GM12801 (cell line): Measurements from ENCODE around the gene ISL1.

Experiments used
- TF ChIP-seq, protein P1 (sequence below): IDR thresholded peaks from one replicate; pipeline ENCODE4 v1.5.1; 2011; ENCODE audit warnings: control low read depth; ENCODE audit not compliant: insufficient read length; ENCODE audit errors: extremely low read depth

ISL1 gene

DNA sequence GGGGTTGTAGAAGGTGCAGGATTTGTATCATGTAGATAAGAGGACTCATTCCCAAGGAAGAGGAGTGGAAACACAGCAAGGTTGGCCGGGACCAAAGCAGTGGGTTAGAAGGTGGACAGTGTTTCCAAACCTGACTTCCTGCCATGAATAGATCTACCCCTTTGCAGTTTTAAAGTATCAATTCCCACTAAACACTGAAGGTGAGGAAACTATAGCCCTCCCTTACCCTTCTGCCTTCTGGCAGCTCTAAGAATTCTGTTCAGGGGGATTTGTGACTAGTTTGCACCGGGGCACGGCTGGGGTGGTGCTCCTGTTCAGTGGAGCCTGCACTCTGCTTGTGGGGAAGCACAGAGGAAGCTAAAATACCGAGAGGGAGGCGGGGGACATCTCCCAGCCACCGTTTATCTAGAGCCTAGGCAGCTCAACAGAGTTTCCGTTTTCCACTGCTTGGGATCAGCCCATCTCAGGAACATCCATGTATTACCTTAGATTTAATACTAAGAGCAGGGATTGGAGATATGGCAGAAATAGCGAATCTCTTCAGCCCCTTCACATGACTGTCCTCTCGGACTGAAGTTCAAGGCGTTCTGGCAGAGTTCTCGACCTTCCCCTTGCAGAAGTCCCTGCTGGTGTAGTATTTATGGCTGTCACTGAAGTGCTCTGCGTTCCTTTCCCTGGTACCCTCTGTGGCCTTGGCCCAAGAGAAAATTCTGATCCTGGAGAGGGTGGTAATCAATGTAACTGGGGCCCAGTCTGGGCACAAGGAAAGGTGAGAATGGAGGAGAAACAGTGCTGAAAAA, 5.4 kb downstream of the ISL1 start:
- TF ChIP-seq, protein P1, sequence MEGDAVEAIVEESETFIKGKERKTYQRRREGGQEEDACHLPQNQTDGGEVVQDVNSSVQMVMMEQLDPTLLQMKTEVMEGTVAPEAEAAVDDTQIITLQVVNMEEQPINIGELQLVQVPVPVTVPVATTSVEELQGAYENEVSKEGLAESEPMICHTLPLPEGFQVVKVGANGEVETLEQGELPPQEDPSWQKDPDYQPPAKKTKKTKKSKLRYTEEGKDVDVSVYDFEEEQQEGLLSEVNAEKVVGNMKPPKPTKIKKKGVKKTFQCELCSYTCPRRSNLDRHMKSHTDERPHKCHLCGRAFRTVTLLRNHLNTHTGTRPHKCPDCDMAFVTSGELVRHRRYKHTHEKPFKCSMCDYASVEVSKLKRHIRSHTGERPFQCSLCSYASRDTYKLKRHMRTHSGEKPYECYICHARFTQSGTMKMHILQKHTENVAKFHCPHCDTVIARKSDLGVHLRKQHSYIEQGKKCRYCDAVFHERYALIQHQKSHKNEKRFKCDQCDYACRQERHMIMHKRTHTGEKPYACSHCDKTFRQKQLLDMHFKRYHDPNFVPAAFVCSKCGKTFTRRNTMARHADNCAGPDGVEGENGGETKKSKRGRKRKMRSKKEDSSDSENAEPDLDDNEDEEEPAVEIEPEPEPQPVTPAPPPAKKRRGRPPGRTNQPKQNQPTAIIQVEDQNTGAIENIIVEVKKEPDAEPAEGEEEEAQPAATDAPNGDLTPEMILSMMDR = no peak

DNA sequence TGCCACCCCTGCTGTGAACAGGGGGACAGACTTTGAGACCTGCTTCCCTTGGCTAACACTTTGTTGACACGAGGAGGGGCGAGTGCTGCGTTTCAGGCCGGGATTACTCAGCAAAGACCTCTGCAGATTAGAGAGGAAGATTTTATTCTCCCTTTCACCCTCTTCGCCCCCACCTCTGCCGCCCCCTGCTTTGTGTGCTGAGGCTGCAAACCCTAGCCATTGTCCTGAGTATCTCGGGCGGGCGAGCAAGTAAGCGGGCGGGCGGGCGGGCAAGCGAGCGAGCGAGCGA, 6.0 kb downstream of the ISL1 start:
- TF ChIP-seq, protein P1 = no peak

DNA sequence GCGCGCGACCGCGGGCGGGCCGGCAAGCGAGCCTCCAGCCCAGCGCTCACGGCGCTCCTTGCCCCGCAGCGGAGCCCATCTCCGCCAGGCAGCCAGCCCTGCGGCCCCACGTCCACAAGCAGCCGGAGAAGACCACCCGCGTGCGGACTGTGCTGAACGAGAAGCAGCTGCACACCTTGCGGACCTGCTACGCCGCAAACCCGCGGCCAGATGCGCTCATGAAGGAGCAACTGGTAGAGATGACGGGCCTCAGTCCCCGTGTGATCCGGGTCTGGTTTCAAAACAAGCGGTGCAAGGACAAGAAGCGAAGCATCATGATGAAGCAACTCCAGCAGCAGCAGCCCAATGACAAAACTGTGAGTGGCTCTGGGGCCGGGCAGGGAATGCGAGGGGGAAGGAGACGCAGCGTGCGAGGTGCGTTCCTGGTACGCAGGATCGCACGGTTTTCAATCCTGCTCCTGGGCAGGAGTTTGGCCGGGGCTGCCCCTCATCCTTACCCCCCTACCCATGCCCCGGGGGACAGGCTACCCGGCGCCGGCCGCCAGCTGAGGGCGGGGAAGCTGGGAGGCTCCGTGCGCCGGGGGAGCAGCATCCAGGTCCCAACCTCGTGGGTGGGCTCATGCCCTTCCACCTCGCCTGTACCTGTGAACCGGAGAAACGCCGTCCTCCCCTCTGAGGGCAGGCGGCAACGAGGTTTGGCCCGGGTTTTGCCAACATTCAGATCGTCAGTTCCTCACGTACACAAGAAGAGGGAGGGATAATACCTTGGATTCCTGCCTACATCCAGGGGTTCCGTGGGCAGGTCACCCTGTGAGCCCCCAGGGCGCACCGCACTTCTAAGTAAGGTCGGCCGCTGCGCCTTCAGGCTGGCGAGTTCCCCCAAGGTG, 6.6 kb downstream of the ISL1 start:
- TF ChIP-seq, protein P1 = no peak

DNA sequence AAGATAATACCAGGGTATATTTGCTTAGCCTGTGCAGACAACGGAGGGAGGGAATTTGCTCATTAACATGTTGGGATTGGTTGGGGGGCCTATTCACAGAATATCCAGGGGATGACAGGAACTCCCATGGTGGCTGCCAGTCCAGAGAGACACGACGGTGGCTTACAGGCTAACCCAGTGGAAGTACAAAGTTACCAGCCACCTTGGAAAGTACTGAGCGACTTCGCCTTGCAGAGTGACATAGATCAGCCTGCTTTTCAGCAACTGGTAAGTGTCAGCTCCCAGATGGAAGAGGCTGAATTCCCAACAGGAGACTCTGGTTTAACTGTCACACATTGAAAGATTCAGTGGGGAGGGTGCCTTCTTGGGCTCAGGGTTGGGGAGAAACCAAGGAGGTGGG, 7.9 kb downstream of the ISL1 start:
- TF ChIP-seq, protein P1 = no peak

DNA sequence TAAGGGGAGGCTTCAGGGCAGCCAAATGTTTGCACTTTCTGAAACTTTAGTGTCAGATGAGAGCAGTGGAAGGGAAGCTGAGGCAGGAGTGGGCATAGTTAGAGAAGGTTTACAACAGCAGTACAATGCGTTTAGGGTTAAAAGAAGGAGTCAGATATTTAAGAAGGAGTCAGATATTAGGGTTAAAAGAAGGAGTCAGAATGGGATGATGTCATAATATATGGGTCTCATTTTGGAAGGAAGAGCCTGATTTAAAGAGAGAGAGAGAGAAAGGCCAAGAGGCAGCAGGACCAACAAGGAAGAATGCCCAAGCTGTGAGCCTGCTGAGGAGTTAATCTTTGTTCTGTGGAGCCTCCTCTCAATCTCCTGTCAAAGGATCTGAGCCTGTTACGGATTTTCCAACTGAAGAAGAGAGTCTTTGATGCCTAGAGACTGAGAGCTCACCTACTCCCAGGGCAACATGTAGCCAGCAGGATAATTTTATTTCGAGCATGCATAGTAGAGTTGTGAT, 9.5 kb downstream of the ISL1 start:
- TF ChIP-seq, protein P1 = no peak

DNA sequence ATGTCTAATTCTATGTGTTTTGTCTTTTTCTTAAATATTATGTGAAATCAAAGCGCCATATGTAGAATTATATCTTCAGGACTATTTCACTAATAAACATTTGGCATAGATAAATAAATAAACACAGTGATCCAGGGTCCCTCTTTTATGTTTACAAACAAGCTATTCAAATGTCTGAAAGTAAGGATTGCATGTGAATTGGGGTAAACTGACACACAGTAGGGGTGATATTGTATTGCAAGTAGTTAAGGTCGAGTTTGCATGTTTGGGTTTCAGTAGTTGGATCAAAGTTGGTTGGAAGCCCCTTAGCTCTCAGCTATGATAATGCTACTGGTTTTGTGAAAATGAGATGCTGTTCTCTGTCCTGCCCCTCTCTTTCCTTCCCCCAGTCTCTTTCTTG, 11.4 kb downstream of the ISL1 start:
- TF ChIP-seq, protein P1 = no peak

DNA sequence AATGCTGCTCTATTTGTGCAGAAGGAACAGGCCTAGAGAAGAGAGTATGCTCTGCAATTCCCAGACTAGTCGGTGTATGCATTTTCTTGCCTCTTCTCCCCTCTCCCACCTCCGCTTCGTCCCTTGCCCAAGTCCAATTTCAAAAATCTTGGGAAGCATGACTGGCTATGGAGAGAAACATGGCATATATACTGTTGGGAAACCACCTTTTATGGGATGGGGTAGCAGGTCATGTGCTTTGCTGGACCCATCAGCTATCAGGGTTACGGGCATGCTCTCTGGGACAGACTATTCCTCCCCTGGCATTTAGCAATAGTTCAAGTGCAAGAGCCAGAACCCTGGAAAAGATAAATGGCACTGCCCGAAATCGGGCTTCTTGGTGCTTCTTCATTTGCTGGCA, 12.0 kb downstream of the ISL1 start:
- TF ChIP-seq, protein P1 = no peak
